ENCODE results near the gene ETFA.

ETFA gene

GRCh38 chr15:76191539-76192244 is 119.6 kb downstream of the ETFA start:
- no peak for DNase-seq

- DNase-seq: peak; percentile 31
These were observed 120.3 kb downstream of the ETFA start for GRCh38 chr15:76190751-76191538.

- DNase-seq: no peak
These were observed 121.2 kb downstream of the ETFA start for GRCh38 chr15:76190070-76190564.

GRCh38 chr15:76189106-76189505 is 122.2 kb downstream of the ETFA start:
- DNase-seq: no peak

- no peak for DNase-seq
These were observed 124.1 kb downstream of the ETFA start for GRCh38 chr15:76187163-76187562.

GRCh38 chr15:76185716-76186115 is 125.6 kb downstream of the ETFA start:
- no peak for DNase-seq

- DNase-seq: no peak
These were observed 126.6 kb downstream of the ETFA start for GRCh38 chr15:76184650-76185035.

- no peak for DNase-seq
These were observed 127.2 kb downstream of the ETFA start for GRCh38 chr15:76183930-76184649.

GRCh38 chr15:76181705-76182107 is 129.6 kb downstream of the ETFA start:
- no peak for DNase-seq

GRCh38 chr15:76180321-76180720 is 130.9 kb downstream of the ETFA start:
- no peak for DNase-seq

- DNase-seq: no peak
These were observed 132.2 kb downstream of the ETFA start for GRCh38 chr15:76179023-76179422.

GRCh38 chr15:76178296-76179000 is 132.8 kb downstream of the ETFA start:
- DNase-seq: no peak

GRCh38 chr15:76177491-76178040 is 133.7 kb downstream of the ETFA start:
- no peak for DNase-seq

- no peak for DNase-seq
These were observed 134.7 kb downstream of the ETFA start for GRCh38 chr15:76176487-76177085.

- DNase-seq: no peak
These were observed 135.2 kb downstream of the ETFA start for GRCh38 chr15:76176059-76176458.

GRCh38 chr15:76175442-76175841 is 135.8 kb downstream of the ETFA start:
- DNase-seq: no peak

GRCh38 chr15:76174654-76175053 is 136.6 kb downstream of the ETFA start:
- DNase-seq: no peak

- DNase-seq: no peak
These were observed 137.9 kb downstream of the ETFA start for GRCh38 chr15:76173317-76173834.

- DNase-seq: no peak
These were observed 138.5 kb downstream of the ETFA start for GRCh38 chr15:76172782-76173181.

GRCh38 chr15:76169911-76170800 is 141.1 kb downstream of the ETFA start:
- DNase-seq: no peak

GRCh38 chr15:76169018-76169417 is 142.3 kb downstream of the ETFA start:
- no peak for DNase-seq
